Panc1 (cell line): ENCODE results near the gene EHD4. TPM values are rescaled to one million over a fixed set of nuclear protein-coding genes. Genes with fewer than 3 reads are reported as not detected.

Experiments
- ATAC-seq: fragments of 200-7000 bp; cut with Tn5 transposase; 2 replicates; pipeline ENCODE4 v1.9.1; 2020; ENCODE audit warnings: mild to moderate bottlenecking, moderate library complexity
- BruUV-seq: library from RNA; stranded (reverse); fragments of 400-500 nt; replicated peaks from 2 replicates; lab custom pipeline; 2021; lab: Mats Ljungman, UMichigan
- CTCF ChIA-PET: fragments of 300-600 bp; sonication (Branson Sonifier 250); formaldehyde crosslinking; loops from one replicate; lab custom pipeline; 2022; ENCODE audit warnings: antibody characterized with exemption; lab: Charles Lee
- POLR2A ChIA-PET: fragments of 300-600 bp; sonication (Branson Sonifier 250); formaldehyde crosslinking; loops from one replicate; lab custom pipeline; 2022; ENCODE audit warnings: antibody characterized with exemption; lab: Charles Lee
- DNase-seq: peaks from one replicate; pipeline ENCODE4 v3.0.0-alpha.2; 2010; ENCODE audit warnings: low read depth, low spot score
- H3K27ac ChIP-seq: 2 replicates; pipeline ENCODE4 v1.5.1; 2011; ENCODE audit warnings: mild to moderate bottlenecking, low read length, inconsistent platforms
- H3K27me3 ChIP-seq: fragments of 200-500 bp; sonication (Bioruptor generic); 2 replicates; pipeline ENCODE4 v1.6.0; 2014; ENCODE audit warnings: low read length, inconsistent platforms; ENCODE audit not compliant: control insufficient read depth, insufficient read depth
- H3K36me3 ChIP-seq: fragments of 200-500 bp; sonication (Bioruptor generic); 2 replicates; pipeline ENCODE4 v1.5.1; 2014; ENCODE audit warnings: inconsistent platforms, mild to moderate bottlenecking, low read length, moderate library complexity; ENCODE audit not compliant: control insufficient read depth, insufficient read depth
- H3K4me1 ChIP-seq: 2 replicates; pipeline ENCODE4 v1.5.1; 2011; ENCODE audit warnings: inconsistent platforms, mild to moderate bottlenecking, low read length, moderate library complexity; ENCODE audit not compliant: control insufficient read depth, insufficient read depth
- H3K4me3 ChIP-seq, 2 experiments: 2 replicates each; pipeline ENCODE4 v1.5.1; 2011 to 2012; ENCODE audit warnings: low read depth in 2 of 2, low read length in 2 of 2, mild to moderate bottlenecking in 2 of 2, inconsistent platforms in 1 of 2, moderate library complexity in 1 of 2
- H3K9me3 ChIP-seq: fragments of 200-500 bp; sonication (Bioruptor generic); 2 replicates; pipeline ENCODE4 v1.5.1; 2014; ENCODE audit warnings: low read depth, mild to moderate bottlenecking, inconsistent platforms, low read length, moderate library complexity; ENCODE audit not compliant: control insufficient read depth, insufficient read depth
- CTCF ChIP-seq: fragments of 450-650 bp; IDR thresholded peaks from 2 replicates; pipeline ENCODE4 v1.5.1; 2017; ENCODE audit warnings: mild to moderate bottlenecking
- POLR2AphosphoS5 ChIP-seq: IDR thresholded peaks from 2 replicates; pipeline ENCODE4 v1.6.1; 2012; ENCODE audit warnings: mild to moderate bottlenecking, low read depth, low read length, moderate library complexity
- SIN3A ChIP-seq: IDR thresholded peaks from 2 replicates; pipeline ENCODE4 v1.6.1; 2012; ENCODE audit warnings: low read depth, mild to moderate bottlenecking, low read length, moderate library complexity, borderline replicate concordance; ENCODE audit not compliant: insufficient read depth
- TCF7L2 ChIP-seq: IDR thresholded peaks from 2 replicates; pipeline ENCODE4 v1.6.1; 2011; ENCODE audit warnings: mild to moderate bottlenecking, low read depth, low read length, inconsistent platforms
- in situ Hi-C: cut with HindIII; loops from 2 replicates; pipeline ENCODE4 v1.10.0; 2016; ENCODE audit warnings: low sequenced_read_pairs, low pct_unique_long_range_greater_than_20kb
- intact Hi-C: fragments of 100-400 bp; cut with micrococcal nuclease; formaldehyde crosslinking; loops from one replicate; pipeline ENCODE4 v1.10.0; 2022; ENCODE audit not compliant: unreplicated experiment
- microRNA-seq: library from miRNA; unstranded; fragments of <30 nt; microRNA quantifications from one replicate; pipeline ENCODE4 v1.1.0, GENCODE V29; 2020; ENCODE audit not compliant: unreplicated experiment
- total RNA-seq: library from RNA; stranded (reverse); gene quantifications from one replicate; pipeline ENCODE4 v1.2.1, GENCODE V29; 2021; ENCODE audit not compliant: unreplicated experiment
- TF ChIP-seq, protein P1 (sequence below), 2 experiments: IDR thresholded peaks; 2 replicates each; pipeline ENCODE4 v1.6.1; 2011 to 2012; ENCODE audit warnings: low read depth in 2 of 2, control low read depth in 1 of 2, low read length in 1 of 2, mild to moderate bottlenecking in 1 of 2, moderate library complexity in 1 of 2; ENCODE audit not compliant: insufficient read depth in 1 of 2

The EHD4 gene
- total RNA-seq, 1 experiment from 2014 or later = 43.2 TPM

DNA sequence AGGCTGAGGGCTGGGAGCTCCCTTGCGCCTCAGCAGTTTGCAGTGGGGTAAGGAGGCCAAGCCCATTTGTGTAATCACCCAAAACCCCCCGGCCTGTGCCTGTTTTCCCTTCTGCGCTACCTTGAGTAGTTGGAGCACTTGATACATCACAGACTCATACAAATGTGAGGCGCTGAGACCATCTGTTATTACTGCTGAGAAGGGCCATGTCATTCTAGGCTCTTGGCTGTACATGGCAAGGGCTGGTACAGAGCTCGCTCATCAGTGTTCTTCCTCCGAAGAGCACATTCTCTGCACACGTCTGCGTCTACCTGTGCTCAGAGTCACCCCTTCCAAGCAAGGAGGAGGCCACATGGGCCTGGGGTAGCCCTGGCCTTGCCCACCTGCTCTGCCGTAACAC, 124.4 kb downstream of the EHD4 start:
- no peaks in the 10 kb centered on the region for H3K4me1 ChIP-seq
- no peak overlapping the region for H3K4me3 ChIP-seq
- no peaks in the 10 kb centered on the region for H3K9me3 ChIP-seq
- no peak overlapping the region for H3K27ac ChIP-seq
- no peak for DNase-seq
- ChIA-PET CTCF (no interaction called here), POLR2A (no interaction called here)
- BruUV-seq = no TSS peak
- intact Hi-C loops (no loop called here), in situ Hi-C loops (no loop called here)
- no peaks in the 10 kb centered on the region for H3K27me3 ChIP-seq
- no peaks in the 10 kb centered on the region for H3K36me3 ChIP-seq
- TF ChIP-seq, protein P1, sequence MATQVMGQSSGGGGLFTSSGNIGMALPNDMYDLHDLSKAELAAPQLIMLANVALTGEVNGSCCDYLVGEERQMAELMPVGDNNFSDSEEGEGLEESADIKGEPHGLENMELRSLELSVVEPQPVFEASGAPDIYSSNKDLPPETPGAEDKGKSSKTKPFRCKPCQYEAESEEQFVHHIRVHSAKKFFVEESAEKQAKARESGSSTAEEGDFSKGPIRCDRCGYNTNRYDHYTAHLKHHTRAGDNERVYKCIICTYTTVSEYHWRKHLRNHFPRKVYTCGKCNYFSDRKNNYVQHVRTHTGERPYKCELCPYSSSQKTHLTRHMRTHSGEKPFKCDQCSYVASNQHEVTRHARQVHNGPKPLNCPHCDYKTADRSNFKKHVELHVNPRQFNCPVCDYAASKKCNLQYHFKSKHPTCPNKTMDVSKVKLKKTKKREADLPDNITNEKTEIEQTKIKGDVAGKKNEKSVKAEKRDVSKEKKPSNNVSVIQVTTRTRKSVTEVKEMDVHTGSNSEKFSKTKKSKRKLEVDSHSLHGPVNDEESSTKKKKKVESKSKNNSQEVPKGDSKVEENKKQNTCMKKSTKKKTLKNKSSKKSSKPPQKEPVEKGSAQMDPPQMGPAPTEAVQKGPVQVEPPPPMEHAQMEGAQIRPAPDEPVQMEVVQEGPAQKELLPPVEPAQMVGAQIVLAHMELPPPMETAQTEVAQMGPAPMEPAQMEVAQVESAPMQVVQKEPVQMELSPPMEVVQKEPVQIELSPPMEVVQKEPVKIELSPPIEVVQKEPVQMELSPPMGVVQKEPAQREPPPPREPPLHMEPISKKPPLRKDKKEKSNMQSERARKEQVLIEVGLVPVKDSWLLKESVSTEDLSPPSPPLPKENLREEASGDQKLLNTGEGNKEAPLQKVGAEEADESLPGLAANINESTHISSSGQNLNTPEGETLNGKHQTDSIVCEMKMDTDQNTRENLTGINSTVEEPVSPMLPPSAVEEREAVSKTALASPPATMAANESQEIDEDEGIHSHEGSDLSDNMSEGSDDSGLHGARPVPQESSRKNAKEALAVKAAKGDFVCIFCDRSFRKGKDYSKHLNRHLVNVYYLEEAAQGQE (IDR thresholded peaks at IDR 0.05; ENCODE audit: insufficient read depth in 1 of 2, low read depth in 2 of 2, low read length in 1 of 2) = no peak
- no peak for TF ChIP-seq SIN3A
- no peak for TF ChIP-seq TCF7L2
- no peak for TF ChIP-seq POLR2AphosphoS5
- no peak for TF ChIP-seq CTCF
- ATAC-seq = no peak

- Histone ChIP-seq H3K4me3 (no peak overlapping the region), H3K27me3 (no peaks in the 10 kb centered on the region), H3K36me3 (no peaks in the 10 kb centered on the region), H3K4me1 (no peaks in the 10 kb centered on the region), H3K9me3 (no peaks in the 10 kb centered on the region), H3K27ac (no peak overlapping the region)
- CTCF ChIA-PET = no interaction called here
- ATAC-seq = no peak
- TF ChIP-seq SIN3A (no peak), TCF7L2 (no peak), CTCF (no peak), POLR2AphosphoS5 (no peak)
- TF ChIP-seq, protein P1 (IDR thresholded peaks at IDR 0.05; ENCODE audit: insufficient read depth in 1 of 2, low read depth in 2 of 2, low read length in 1 of 2) = no peak
- in situ Hi-C loops (no loop called here), intact Hi-C loops (no loop called here)
- POLR2A ChIA-PET = no interaction called here
- BruUV-seq = no TSS peak
- no peak for DNase-seq
These were observed 125.2 kb downstream of the EHD4 start for GRCh38 chr15:41847206-41847605.

Small RNA genes lying within 50 kb of the gene (microRNA-seq; reads per million reads assigned to microRNA genes)
- not detected for gene MIR4310

Other genes with a start within 250 kb of the EHD4 start
- 38.4 TPM for gene MAPKBP1, start 198.1 kb downstream of the EHD4 start, total RNA-seq
- gene JMJD7, start 144.5 kb downstream of the EHD4 start, total RNA-seq = 13.2 TPM
- gene PLA2G4B, start 133.7 kb downstream of the EHD4 start, total RNA-seq = 4.7 TPM
- 2.1 TPM for gene SPTBN5, start 78.5 kb downstream of the EHD4 start, total RNA-seq
- not detected for gene PLA2G4E, start 48.5 kb upstream of the EHD4 start, total RNA-seq
- gene PLA2G4D, start 122.0 kb upstream of the EHD4 start, total RNA-seq = not detected
- gene PLA2G4F, start 184.1 kb upstream of the EHD4 start, total RNA-seq = not detected
- 55.2 TPM for gene VPS39, start 235.7 kb upstream of the EHD4 start, total RNA-seq